Mammary epithelial cell (primary cell): ENCODE measurements around the gene REXO1.

Experiments
- EZH2 ChIP-seq: IDR thresholded peaks from 2 replicates; pipeline ENCODE4 v1.6.1; 2012; ENCODE audit warnings: low read length, inconsistent platforms, borderline replicate concordance
- TF ChIP-seq, protein P1 (sequence below), 2 donors: IDR thresholded peaks in 1 of 2; conservative IDR thresholded peaks in 1 of 2; 2 replicates each; pipeline ENCODE4 v1.5.1; 2011 to 2012; ENCODE audit warnings: inconsistent platforms in 2 of 2, low read length in 2 of 2, mild to moderate bottlenecking in 2 of 2, control low read depth in 1 of 2, low read depth in 1 of 2; ENCODE audit not compliant: insufficient read depth in 1 of 2; ENCODE audit errors: extremely low read depth in 1 of 2

DNA sequence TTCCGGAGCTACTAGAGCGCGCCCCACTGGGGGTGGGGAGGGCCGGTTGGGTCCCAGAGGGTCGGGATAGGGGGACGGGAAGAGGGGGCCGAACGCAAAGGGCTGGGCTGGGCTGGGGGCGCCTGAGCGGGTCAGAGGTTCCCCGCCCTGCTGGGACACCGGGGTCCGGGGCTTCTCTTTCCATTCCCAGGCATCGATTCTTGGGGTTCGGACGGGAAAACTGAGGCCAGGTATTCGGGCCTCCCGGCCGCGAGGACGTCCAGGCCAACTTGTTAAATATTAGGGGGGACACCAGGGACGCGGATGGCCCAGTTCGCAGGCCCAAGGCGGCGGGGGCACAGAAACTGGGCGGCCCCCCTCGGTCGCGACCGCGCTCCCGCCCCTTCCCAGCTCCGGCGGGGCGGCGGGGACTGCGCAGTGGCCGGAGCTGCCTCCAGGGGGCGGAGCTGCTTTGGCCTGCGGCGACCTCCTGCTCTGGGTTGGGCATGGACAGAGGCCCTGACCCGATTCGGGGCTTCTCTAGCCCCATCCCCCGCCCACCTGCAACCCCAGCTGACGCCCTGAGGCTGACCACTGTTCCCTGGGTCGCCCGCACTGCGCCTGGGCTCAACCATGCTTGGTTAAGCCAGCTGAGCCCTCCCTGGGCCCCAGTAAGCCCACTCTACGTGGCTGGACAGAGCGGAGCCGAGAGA is 16.3 kb upstream of the REXO1 start:
- TF ChIP-seq, protein P1, sequence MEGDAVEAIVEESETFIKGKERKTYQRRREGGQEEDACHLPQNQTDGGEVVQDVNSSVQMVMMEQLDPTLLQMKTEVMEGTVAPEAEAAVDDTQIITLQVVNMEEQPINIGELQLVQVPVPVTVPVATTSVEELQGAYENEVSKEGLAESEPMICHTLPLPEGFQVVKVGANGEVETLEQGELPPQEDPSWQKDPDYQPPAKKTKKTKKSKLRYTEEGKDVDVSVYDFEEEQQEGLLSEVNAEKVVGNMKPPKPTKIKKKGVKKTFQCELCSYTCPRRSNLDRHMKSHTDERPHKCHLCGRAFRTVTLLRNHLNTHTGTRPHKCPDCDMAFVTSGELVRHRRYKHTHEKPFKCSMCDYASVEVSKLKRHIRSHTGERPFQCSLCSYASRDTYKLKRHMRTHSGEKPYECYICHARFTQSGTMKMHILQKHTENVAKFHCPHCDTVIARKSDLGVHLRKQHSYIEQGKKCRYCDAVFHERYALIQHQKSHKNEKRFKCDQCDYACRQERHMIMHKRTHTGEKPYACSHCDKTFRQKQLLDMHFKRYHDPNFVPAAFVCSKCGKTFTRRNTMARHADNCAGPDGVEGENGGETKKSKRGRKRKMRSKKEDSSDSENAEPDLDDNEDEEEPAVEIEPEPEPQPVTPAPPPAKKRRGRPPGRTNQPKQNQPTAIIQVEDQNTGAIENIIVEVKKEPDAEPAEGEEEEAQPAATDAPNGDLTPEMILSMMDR (conservative IDR thresholded peaks at IDR 0.05 in 1 of 2, IDR thresholded peaks at IDR 0.05 in 1 of 2; ENCODE audit: extremely low read depth in 1 of 2, insufficient read depth in 1 of 2, low read depth in 1 of 2, low read length in 2 of 2): peak; percentile 33 to 76
- TF ChIP-seq EZH2: no peak
